HG03575 (cell line): ENCODE data around the gene GDAP1L1.

Experiments
- ATAC-seq: cut with Tn5 transposase; IDR thresholded peaks from one replicate; pipeline ENCODE4 v1.9.1; 2021; ENCODE audit not compliant: unreplicated experiment, insufficient number of reproducible peaks, low FRiP score; ENCODE audit errors: extremely low read depth

Gene GDAP1L1

GRCh38 chr20:44247131-44247571 lies at the start of gene GDAP1L1:
GDAP1L1 (plus strand) TSS chr20:44247308; CDS start chr20:44247335, 27 bp downstream.
- no peak for ATAC-seq

GRCh38 chr20:44198872-44199271 lies 48.2 kb upstream of the GDAP1L1 start:
- ATAC-seq = no peak

- no peak for ATAC-seq
Observed at GRCh38 chr20:44199877-44200276, 47.2 kb upstream of the GDAP1L1 start.

- ATAC-seq = no peak
Observed at GRCh38 chr20:44200371-44200770, 46.7 kb upstream of the GDAP1L1 start.

- ATAC-seq = no peak
Observed at GRCh38 chr20:44200983-44201382, 46.1 kb upstream of the GDAP1L1 start.

GRCh38 chr20:44203161-44203560 lies 43.9 kb upstream of the GDAP1L1 start:
- ATAC-seq = no peak

GRCh38 chr20:44204156-44204831 lies 42.8 kb upstream of the GDAP1L1 start:
- no peak for ATAC-seq

- no peak for ATAC-seq
Observed at GRCh38 chr20:44204832-44205215, 42.3 kb upstream of the GDAP1L1 start.

- ATAC-seq = no peak
Observed at GRCh38 chr20:44206132-44206531, 41.0 kb upstream of the GDAP1L1 start.

GRCh38 chr20:44207126-44207723 lies 39.9 kb upstream of the GDAP1L1 start:
- no peak for ATAC-seq

GRCh38 chr20:44208165-44208564 lies 38.9 kb upstream of the GDAP1L1 start:
- ATAC-seq = no peak

GRCh38 chr20:44208770-44209169 lies 38.3 kb upstream of the GDAP1L1 start:
- ATAC-seq = no peak

GRCh38 chr20:44209686-44210405 lies 37.3 kb upstream of the GDAP1L1 start:
- ATAC-seq = no peak

- peak; percentile 33 for ATAC-seq
Observed at GRCh38 chr20:44210406-44211176, 36.5 kb upstream of the GDAP1L1 start, which contains the start of gene OSER1. OSER1 (minus strand) TSS chr20:44210771; CDS start chr20:44206957, 3,814 bp downstream.

GRCh38 chr20:44211177-44212039 lies 35.7 kb upstream of the GDAP1L1 start:
- ATAC-seq = no peak

GRCh38 chr20:44212792-44213191 lies 34.3 kb upstream of the GDAP1L1 start:
- no peak for ATAC-seq

- ATAC-seq = no peak
Observed at GRCh38 chr20:44215125-44215524, 32.0 kb upstream of the GDAP1L1 start.

GRCh38 chr20:44217342-44218092 lies 29.6 kb upstream of the GDAP1L1 start:
- no peak for ATAC-seq
